Bronchial epithelial cell (primary cell): ENCODE data around the gene PSMG4. TPM values are rescaled to one million over a fixed set of nuclear protein-coding genes. Genes with fewer than 3 reads are reported as not detected.
A peak's percentile ranks its signal among the peaks of the same experiment; 100 is the strongest.

ENCODE experiments used
- DNase-seq: peaks from one replicate; pipeline ENCODE4 v3.0.0-alpha.2; 2010; ENCODE audit warnings: low read depth
- FAIRE-seq: peaks from 2 replicates; lab custom pipeline; 2011; peaks lifted over from hg19 to GRCh38; lab: Jason Lieb, UNC
- H3K27me3 ChIP-seq: 2 replicates; pipeline ENCODE4 v1.5.1; 2011; ENCODE audit warnings: low read length; ENCODE audit not compliant: control insufficient read depth, insufficient read depth
- H3K36me3 ChIP-seq: 2 replicates; pipeline ENCODE4 v1.5.1; 2011; ENCODE audit warnings: low read length; ENCODE audit not compliant: control insufficient read depth, insufficient read depth
- H3K4me3 ChIP-seq: 2 replicates; pipeline ENCODE4 v1.5.1; 2011; ENCODE audit warnings: mild to moderate bottlenecking, low read depth, low read length, control low read depth
- total RNA-seq: library from RNA; depleted of rRNA; stranded (reverse); fragments of >200 nt; gene quantifications from 2 replicates; pipeline ENCODE4 v1.2.1, GENCODE V29; 2014
- TF ChIP-seq, protein P1 (sequence below): IDR thresholded peaks from 2 replicates; pipeline ENCODE4 v1.5.1; 2011; ENCODE audit warnings: mild to moderate bottlenecking, moderate library complexity, low read length, control low read depth, inconsistent platforms; ENCODE audit not compliant: insufficient read depth, severe bottlenecking

Gene PSMG4
- total RNA-seq, 1 donor from 2014 or later: 15.5 TPM

DNA sequence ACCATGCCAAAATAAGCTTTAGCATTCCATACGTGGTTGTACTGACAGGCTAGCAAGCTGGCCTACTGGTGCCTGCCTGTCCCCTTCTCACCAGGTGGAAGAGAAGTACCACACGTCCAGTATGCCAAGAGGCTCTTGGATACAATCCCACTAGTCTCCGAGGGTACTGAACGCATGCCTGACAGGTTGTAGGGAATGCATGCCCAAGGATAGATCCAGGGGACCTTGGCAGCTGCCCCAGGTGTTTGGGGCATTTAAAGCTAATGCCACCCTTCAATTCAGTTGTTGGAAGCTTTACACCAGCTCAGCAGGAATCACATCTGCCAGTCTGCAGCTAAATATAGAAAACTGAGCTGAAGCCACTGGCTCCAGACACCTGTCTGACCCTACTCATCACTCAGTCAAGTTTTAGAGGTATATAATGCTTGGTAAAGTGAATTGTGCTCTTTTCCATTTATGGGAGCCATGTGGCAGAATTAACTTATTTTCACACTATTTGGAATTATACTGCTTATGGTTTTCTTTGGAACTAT is 36.2 kb upstream of the PSMG4 start:
- TF ChIP-seq, protein P1, sequence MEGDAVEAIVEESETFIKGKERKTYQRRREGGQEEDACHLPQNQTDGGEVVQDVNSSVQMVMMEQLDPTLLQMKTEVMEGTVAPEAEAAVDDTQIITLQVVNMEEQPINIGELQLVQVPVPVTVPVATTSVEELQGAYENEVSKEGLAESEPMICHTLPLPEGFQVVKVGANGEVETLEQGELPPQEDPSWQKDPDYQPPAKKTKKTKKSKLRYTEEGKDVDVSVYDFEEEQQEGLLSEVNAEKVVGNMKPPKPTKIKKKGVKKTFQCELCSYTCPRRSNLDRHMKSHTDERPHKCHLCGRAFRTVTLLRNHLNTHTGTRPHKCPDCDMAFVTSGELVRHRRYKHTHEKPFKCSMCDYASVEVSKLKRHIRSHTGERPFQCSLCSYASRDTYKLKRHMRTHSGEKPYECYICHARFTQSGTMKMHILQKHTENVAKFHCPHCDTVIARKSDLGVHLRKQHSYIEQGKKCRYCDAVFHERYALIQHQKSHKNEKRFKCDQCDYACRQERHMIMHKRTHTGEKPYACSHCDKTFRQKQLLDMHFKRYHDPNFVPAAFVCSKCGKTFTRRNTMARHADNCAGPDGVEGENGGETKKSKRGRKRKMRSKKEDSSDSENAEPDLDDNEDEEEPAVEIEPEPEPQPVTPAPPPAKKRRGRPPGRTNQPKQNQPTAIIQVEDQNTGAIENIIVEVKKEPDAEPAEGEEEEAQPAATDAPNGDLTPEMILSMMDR: no peak
- FAIRE-seq: no peak
- no peak for DNase-seq
- peaks cover 25% of the 10 kb centered on the region for H3K27me3 ChIP-seq
- no peaks in the 10 kb centered on the region for H3K36me3 ChIP-seq
- no peak overlapping the region for H3K4me3 ChIP-seq

DNA sequence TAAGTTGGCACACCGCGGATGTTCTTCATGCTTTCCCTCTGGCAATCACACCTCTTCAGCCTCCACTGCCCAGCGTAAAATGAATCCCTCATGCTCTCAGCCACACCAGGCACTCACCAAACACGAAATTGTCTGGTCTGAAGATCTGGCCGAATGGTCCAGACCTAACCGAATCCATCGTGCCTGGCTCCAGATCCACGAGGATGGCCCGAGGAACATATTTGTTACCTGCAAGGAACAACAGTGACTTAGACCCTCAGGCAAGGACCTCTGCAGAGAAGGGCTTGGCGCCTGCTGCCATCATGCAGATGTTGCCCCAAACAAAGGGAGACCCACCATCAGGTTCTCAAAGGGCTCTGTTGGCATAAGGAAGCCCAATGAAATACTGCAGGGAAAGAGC is 32.7 kb upstream of the PSMG4 start:
- Histone ChIP-seq H3K4me3 (no peak overlapping the region), H3K27me3 (peaks cover 42% of the 10 kb centered on the region), H3K36me3 (no peaks in the 10 kb centered on the region)
- FAIRE-seq (no peak), DNase-seq (no peak)
- TF ChIP-seq, protein P1: no peak

DNA sequence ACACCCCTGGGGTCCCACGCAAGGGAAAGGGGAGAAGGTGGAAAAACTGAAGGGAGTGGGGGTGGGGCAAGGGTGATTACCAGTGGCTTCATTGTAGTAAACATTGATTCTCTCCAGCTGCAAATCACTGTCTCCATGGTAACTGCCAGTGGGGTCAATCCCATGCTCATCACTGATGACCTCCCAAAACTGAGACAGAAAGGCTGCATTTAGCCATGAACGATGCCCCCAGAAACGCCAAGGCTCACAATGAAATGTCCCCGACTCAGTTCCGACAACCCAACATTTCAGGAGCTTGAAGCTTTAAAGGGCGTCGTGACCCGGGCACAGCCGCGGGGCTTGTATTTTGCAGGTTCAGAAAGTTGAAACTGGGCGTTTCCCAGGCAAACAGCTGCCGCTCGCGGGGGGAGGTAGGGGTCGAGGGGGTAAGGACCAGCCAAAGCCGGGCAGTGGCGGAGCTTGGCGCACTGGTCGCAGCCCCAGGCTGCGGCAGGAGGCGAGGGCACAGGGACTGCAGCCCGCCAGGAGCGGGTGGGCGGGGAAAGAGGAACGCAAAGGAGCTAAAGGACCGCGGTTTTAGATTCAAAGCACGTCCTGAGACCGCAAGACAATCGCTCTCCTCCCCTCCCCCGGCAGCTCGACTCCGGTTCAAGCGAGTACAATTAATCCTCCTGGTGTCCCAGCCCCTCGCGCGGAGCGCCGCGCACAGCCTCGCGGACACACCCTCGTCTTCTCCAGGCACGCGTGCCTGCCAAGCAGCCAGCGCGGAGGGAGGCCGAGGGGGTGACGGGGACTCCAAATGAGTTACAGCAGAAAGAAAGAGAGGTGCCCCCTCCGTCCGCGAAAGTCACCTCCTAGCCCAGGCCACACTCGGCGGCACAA is 32.0 kb upstream of the PSMG4 start:
- peaks cover 48% of the 10 kb centered on the region for H3K27me3 ChIP-seq
- peak overlapping the region; percentile 5 for H3K4me3 ChIP-seq
- H3K36me3 ChIP-seq: no peaks in the 10 kb centered on the region
- no peak for DNase-seq
- FAIRE-seq: no peak
- TF ChIP-seq, protein P1: no peak

DNA sequence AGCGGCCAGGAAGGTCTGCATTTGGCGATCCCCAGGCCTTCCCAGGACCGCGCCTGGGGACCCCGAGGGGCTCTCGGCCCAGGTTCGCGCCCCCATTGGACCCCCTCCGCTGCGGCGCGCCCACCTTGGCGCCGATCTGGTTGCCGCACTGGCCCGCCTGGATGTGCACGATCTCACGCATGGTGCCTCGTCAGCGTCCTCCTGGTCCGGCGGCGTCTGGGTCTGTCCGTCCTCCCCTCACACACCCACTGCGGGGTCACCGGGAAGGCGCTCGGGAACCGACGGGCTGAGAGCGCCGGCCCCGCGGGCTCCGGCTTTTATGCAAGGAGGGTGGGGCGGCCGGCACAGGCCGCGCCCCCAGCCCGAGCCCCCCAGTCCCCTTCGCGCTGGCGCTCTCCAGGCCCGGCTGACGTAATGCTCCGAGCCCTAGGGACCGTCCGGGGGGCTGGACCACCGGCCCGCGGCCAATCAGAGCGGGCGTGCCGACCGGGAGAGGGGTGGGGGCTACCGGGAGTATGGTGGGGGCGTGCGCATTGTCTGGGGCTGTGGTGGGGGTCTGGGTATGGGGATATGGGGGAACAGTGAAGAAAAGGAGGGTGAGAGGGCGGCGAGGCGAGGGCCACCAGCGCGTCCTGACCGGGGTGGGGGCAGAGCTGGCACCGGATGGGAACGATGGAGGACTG is 31.2 kb upstream of the PSMG4 start, which contains the start of gene TUBB2B:
Gene TUBB2B, minus strand, starts transcription at position 291 of the 683 bp plus-strand sequence. Its CDS starts 110 bp downstream, at position 181.
- DNase-seq (no peak), FAIRE-seq (no peak)
- Histone ChIP-seq H3K36me3 (no peaks in the 10 kb centered on the region), H3K27me3 (peaks cover 54% of the 10 kb centered on the region), H3K4me3 (peak within 1 kb of the TSS; percentile 5)
- TF ChIP-seq, protein P1: no peak

DNA sequence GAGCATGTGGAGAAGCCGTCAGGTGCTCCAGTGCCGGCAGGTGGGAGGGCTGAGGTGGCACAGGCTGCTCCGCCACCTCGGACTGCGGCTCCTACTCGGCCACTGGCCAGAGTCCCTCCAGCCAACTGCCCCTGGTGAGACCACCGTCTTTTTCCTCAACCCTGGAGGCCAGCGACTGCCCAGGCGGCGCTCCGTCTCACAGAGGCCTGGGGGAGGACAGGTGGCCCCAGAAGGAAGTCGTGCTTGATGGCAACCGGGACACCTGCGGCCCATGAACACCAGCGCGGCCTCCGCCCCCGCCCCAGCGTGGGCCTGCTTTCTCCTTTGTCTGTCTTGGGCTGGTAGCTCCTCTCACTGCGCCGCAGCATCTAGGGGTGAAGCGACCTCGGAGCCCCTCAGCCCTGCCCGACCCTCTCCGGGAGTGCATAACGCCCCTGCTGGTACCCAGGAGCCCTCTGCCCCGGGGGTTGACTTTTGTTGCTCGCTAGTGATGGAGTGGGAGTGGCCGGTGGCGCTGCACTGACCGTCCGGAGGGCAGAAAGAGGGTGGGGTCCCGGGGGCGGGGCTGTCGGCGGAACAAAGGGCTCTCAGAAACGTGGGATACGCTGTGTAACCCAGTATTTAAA is 30.6 kb upstream of the PSMG4 start:
- no peak overlapping the region for H3K4me3 ChIP-seq
- H3K36me3 ChIP-seq: no peaks in the 10 kb centered on the region
- peaks cover 56% of the 10 kb centered on the region for H3K27me3 ChIP-seq
- no peak for DNase-seq
- no peak for FAIRE-seq
- TF ChIP-seq, protein P1: no peak
